SK-N-SH treated with all-trans-retinoic acid at 6 μM for 48 hours (cell line): ENCODE results near the gene DPF3.
A peak's percentile ranks its signal among the peaks of the same experiment; 100 is the strongest.
"Not testable (repeated sequence)": the region's sequence is repeated elsewhere in the genome, so short reads cannot be mapped to it uniquely, and the experiment has no call there.

Experiments used
- ATAC-seq: fragments of 200-7000 bp; cut with Tn5 transposase; 3 replicates; pipeline ENCODE4 v1.9.1; 2020; ENCODE audit warnings: mild to moderate bottlenecking, moderate library complexity
- BACH2 ChIP-seq: fragments of 250-450 bp; sonication (Bioruptor Pico); IDR thresholded peaks from 2 replicates; pipeline ENCODE4 v1.9.0; 2021; ENCODE audit warnings: mild to moderate bottlenecking, borderline replicate concordance
- CSDC2 ChIP-seq: fragments of 250-450 bp; sonication (Bioruptor Pico); IDR thresholded peaks from 2 replicates; pipeline ENCODE4 v1.5.0; 2020; ENCODE audit warnings: mild to moderate bottlenecking, moderate library complexity
- ESRRG ChIP-seq: fragments of 250-450 bp; sonication (Bioruptor Pico); IDR thresholded peaks from 2 replicates; pipeline ENCODE4 v1.6.1; 2021; ENCODE audit warnings: mild to moderate bottlenecking
- ISL1 ChIP-seq: fragments of 250-450 bp; sonication (Bioruptor Pico); IDR thresholded peaks from 2 replicates; pipeline ENCODE4 v2.1.2; 2022; ENCODE audit warnings: mild to moderate bottlenecking, moderate library complexity
- RARB ChIP-seq: fragments of 250-450 bp; sonication (Bioruptor Pico); IDR thresholded peaks from 2 replicates; pipeline ENCODE4 v1.8.0; 2021; ENCODE audit warnings: mild to moderate bottlenecking, moderate library complexity
- SNAI2 ChIP-seq: fragments of 250-450 bp; sonication (Bioruptor Pico); IDR thresholded peaks from 2 replicates; pipeline ENCODE4 v1.5.0; 2020; ENCODE audit warnings: mild to moderate bottlenecking, moderate library complexity
- TCF4 ChIP-seq: fragments of 250-450 bp; sonication (Bioruptor Pico); IDR thresholded peaks from 2 replicates; pipeline ENCODE4 v1.8.0; 2021; ENCODE audit warnings: mild to moderate bottlenecking, moderate library complexity, borderline replicate concordance
- TOX ChIP-seq: fragments of 250-450 bp; sonication (Bioruptor Pico); IDR thresholded peaks from 2 replicates; pipeline ENCODE4 v1.8.0; 2021; ENCODE audit warnings: mild to moderate bottlenecking, moderate library complexity, borderline replicate concordance
- ZC3H10 ChIP-seq: fragments of 250-450 bp; sonication (Bioruptor Pico); IDR thresholded peaks from 2 replicates; pipeline ENCODE4 v1.5.1; 2021; ENCODE audit warnings: mild to moderate bottlenecking, moderate library complexity
- ZFP3 ChIP-seq: fragments of 250-450 bp; sonication (Bioruptor Pico); IDR thresholded peaks from 2 replicates; pipeline ENCODE4 v1.5.0; 2020; ENCODE audit warnings: mild to moderate bottlenecking, moderate library complexity
- ZFP30 ChIP-seq: fragments of 450-650 bp; formaldehyde crosslinking; IDR thresholded peaks from 2 replicates; pipeline ENCODE4 v1.5.0; 2022; ENCODE audit warnings: mild to moderate bottlenecking, moderate library complexity
- ZNF565 ChIP-seq: fragments of 450-650 bp; formaldehyde crosslinking; conservative IDR thresholded peaks from 2 replicates; pipeline ENCODE4 v1.5.0; 2020; ENCODE audit warnings: low read depth, mild to moderate bottlenecking, moderate library complexity
- ZNF70 ChIP-seq: fragments of 450-650 bp; formaldehyde crosslinking; IDR thresholded peaks from 2 replicates; pipeline ENCODE4 v1.5.0; 2020; ENCODE audit warnings: mild to moderate bottlenecking, moderate library complexity
- ZNF8 ChIP-seq: fragments of 450-650 bp; formaldehyde crosslinking; IDR thresholded peaks from 2 replicates; pipeline ENCODE4 v1.5.0; 2020; ENCODE audit warnings: mild to moderate bottlenecking, moderate library complexity
- TF ChIP-seq, protein P1 (sequence below): fragments of 250-450 bp; sonication (Bioruptor Pico); IDR thresholded peaks from 2 replicates; pipeline ENCODE4 v1.8.0; 2021; ENCODE audit warnings: low read depth, mild to moderate bottlenecking, moderate library complexity, borderline replicate concordance
- TF ChIP-seq, protein P2 (sequence below): fragments of 250-450 bp; sonication (Bioruptor Pico); IDR thresholded peaks from 2 replicates; pipeline ENCODE4 v1.5.0; 2020; ENCODE audit warnings: mild to moderate bottlenecking, moderate library complexity
- TF ChIP-seq, protein P3 (sequence below): fragments of 250-450 bp; sonication (Bioruptor Pico); IDR thresholded peaks from 2 replicates; pipeline ENCODE4 v1.5.1; 2020; ENCODE audit warnings: low read depth, mild to moderate bottlenecking, moderate library complexity

Gene DPF3

DNA sequence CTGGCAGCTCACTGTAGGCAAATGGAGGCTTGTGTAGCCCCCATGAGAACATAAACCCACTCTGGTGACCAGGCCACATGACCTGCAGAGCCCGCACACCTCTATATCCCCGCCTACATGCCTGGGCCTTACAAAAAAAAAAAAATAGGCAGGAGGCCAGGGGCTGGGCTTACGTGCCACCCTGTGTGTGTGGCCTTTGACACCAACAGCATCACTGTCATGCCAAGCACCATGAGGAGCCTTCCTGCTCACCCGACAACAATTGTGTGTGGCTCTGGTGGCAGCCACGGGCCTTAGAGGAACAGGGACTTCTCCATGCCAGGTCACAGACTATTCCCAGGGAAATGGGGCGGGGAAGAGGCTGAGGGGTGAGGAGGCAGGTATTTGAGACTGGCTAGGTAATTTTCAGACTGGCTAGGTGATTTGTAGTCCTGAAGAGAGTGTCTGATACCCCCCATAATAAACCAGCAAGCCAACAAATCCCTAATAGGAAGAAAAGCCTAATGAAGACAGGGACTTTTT is 140.0 kb downstream of the DPF3 start:
- TF ChIP-seq ESRRG (CRISPR knock-in tag): no peak
- TF ChIP-seq SNAI2 (CRISPR knock-in tag): no peak
- TF ChIP-seq, protein P1, sequence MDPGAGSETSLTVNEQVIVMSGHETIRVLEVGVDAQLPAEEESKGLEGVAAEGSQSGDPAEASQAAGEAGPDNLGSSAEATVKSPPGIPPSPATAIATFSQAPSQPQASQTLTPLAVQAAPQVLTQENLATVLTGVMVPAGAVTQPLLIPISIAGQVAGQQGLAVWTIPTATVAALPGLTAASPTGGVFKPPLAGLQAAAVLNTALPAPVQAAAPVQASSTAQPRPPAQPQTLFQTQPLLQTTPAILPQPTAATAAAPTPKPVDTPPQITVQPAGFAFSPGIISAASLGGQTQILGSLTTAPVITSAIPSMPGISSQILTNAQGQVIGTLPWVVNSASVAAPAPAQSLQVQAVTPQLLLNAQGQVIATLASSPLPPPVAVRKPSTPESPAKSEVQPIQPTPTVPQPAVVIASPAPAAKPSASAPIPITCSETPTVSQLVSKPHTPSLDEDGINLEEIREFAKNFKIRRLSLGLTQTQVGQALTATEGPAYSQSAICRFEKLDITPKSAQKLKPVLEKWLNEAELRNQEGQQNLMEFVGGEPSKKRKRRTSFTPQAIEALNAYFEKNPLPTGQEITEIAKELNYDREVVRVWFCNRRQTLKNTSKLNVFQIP (CRISPR knock-in tag): no peak
- TF ChIP-seq CSDC2: no peak
- ATAC-seq: no peak

DNA sequence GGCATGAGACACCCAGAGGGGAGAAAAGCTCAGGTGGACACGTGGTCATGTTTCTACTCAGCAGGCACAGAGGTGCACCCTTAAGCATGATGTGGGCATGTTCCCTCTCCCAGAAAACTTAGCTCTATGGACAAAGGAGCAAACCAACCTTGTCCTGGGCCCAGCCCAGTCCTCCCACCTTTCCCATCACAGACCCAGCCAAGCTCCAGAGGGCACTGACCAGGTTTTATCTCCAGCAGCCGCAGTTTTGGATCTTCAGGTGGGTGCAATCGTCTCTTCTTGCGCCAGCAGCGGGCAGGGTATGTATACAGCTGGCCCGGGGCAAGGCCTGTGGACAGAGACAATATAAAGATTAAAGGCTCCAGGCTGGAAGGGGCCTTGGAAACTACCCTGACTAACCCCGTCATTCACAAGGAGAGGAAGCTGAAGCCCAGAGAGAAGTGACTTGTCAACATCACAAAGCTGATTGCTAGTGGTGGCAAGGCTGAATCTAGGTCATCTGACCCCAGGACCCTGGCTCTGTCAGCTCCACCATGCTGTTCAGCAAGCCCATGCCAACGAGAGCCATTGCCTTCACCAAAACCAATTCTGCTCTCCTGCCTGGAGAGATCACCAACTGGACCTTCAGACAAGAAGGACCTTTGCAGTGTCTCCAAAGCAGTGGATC is 140.7 kb downstream of the DPF3 start:
- no peak for ATAC-seq
- TF ChIP-seq, protein P2, sequence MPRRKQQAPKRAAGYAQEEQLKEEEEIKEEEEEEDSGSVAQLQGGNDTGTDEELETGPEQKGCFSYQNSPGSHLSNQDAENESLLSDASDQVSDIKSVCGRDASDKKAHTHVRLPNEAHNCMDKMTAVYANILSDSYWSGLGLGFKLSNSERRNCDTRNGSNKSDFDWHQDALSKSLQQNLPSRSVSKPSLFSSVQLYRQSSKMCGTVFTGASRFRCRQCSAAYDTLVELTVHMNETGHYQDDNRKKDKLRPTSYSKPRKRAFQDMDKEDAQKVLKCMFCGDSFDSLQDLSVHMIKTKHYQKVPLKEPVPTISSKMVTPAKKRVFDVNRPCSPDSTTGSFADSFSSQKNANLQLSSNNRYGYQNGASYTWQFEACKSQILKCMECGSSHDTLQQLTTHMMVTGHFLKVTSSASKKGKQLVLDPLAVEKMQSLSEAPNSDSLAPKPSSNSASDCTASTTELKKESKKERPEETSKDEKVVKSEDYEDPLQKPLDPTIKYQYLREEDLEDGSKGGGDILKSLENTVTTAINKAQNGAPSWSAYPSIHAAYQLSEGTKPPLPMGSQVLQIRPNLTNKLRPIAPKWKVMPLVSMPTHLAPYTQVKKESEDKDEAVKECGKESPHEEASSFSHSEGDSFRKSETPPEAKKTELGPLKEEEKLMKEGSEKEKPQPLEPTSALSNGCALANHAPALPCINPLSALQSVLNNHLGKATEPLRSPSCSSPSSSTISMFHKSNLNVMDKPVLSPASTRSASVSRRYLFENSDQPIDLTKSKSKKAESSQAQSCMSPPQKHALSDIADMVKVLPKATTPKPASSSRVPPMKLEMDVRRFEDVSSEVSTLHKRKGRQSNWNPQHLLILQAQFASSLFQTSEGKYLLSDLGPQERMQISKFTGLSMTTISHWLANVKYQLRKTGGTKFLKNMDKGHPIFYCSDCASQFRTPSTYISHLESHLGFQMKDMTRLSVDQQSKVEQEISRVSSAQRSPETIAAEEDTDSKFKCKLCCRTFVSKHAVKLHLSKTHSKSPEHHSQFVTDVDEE: no peak
- no peak for TF ChIP-seq ZFP3 (CRISPR knock-in tag)
- no peak for TF ChIP-seq ZC3H10
- TF ChIP-seq ZNF565: no peak
- TF ChIP-seq SNAI2 (CRISPR knock-in tag): no peak

DNA sequence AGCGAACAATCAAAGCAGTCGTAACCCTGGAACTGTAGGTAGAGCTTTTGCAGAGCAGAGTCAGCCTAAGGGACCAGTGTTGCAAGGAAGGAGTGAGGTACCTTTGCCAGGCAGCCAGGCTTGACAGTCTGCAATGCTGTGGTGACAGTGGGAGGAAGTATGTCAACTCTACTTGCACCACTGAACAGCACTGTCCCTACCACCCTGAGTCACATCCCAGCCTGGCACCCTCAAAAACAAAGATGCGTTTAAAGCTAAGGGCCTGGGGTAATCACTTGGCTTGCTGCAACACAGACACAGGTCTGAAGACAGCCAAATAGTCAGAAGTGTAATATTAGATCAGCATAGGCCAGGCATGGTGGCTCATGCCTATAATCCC is 141.9 kb downstream of the DPF3 start:
- no peak for ATAC-seq
- TF ChIP-seq TCF4 (CRISPR knock-in tag): no peak
- TF ChIP-seq TOX (CRISPR knock-in tag): no peak
- TF ChIP-seq SNAI2 (CRISPR knock-in tag): no peak
- TF ChIP-seq ZC3H10: no peak
- TF ChIP-seq ZFP30: no peak
- no peak for TF ChIP-seq ZNF565
- no peak for TF ChIP-seq RARB (CRISPR knock-in tag)
- TF ChIP-seq, all 23 proteins: peak for 0

DNA sequence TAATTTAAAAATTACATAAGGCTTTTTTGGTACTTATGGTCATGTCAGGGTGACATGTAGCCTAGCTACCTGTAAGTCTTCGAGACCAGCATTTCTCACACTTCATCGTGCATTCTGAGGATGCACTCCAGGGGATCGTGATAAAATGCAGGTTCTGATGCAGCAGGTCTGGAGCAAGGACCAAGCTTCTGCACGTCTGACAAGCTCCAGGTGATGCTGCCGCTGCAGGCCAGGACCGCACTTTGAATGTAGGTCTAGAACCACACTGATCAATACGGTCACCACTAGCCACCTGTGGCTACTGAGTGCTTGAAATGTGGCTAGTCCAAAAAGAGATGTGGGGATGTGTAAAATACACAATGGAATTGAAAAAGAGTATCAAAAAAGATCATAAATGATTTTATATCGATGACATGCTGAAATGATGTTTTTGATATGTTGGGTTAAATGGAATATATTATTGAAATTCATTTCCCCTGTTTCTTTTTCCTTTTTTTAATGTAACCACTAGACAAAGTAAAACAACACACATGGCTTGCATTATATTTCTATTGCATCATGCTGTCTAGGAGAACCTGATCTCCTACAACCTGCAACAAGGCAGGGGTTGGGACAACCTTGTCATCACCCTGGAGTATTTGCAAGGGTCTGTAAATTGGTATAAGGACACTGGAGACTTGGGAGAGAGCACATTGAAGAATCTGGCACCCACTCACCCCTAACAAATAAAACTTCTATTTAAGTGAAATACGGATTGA is 142.4 kb downstream of the DPF3 start:
- TF ChIP-seq ISL1 (CRISPR knock-in tag) (no peak), ZFP3 (CRISPR knock-in tag) (no peak), TOX (CRISPR knock-in tag) (no peak), ZNF70 (CRISPR knock-in tag) (no peak), ESRRG (CRISPR knock-in tag) (no peak), BACH2 (CRISPR knock-in tag) (no peak), ZNF8 (CRISPR knock-in tag) (no peak)
- TF ChIP-seq, protein P1 (CRISPR knock-in tag): no peak
- TF ChIP-seq, protein P3, sequence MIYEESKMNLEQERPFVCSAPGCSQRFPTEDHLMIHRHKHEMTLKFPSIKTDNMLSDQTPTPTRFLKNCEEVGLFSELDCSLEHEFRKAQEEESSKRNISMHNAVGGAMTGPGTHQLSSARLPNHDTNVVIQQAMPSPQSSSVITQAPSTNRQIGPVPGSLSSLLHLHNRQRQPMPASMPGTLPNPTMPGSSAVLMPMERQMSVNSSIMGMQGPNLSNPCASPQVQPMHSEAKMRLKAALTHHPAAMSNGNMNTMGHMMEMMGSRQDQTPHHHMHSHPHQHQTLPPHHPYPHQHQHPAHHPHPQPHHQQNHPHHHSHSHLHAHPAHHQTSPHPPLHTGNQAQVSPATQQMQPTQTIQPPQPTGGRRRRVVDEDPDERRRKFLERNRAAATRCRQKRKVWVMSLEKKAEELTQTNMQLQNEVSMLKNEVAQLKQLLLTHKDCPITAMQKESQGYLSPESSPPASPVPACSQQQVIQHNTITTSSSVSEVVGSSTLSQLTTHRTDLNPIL: no peak
- ATAC-seq: 0 out of 3 replicates have a peak, but pooled peaks have one; percentile 46

DNA sequence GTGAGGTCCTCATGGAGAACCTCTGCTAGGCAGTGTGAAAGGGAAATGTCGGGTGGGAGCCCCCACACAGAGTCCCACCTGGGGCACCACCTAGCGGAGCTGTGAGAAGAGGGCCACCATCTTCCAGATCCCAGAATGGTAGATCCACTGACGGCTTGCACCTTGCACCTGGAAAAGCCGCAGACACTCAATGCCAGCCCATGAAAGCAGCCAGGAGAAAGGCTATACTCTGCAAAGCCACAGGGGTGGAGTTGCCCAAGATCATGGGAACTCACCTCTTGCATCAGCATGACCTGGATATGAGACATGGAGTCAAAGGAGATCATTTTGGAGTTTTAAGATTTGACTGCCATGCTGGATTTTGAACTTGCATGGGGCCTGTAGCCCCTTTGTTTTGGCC is 145.0 kb downstream of the DPF3 start:
- not testable (repeated sequence) for ATAC-seq
